Activated CD4-positive, alpha-beta memory T cell treated with anti-CD3 and anti-CD28 coated beads, Interleukin-2, amount 10 ng/mL, durations not matched to agents 7 days and 5 days (primary cell): ENCODE measurements around the gene UBXN4. TPM values are rescaled to one million over a fixed set of nuclear protein-coding genes. Genes with fewer than 3 reads are reported as not detected.
"Not testable (repeated sequence)": the region's sequence is repeated elsewhere in the genome, so short reads cannot be mapped to it uniquely, and the experiment has no call there.

Source experiments
- CTCF ChIA-PET: fragments of 350-600 bp; sonication (Branson Sonifier 250); formaldehyde crosslinking; loops from one replicate; lab custom pipeline; 2021; ENCODE audit warnings: antibody characterized with exemption, inconsistent platforms; lab: Charles Lee
- POLR2A ChIA-PET: fragments of 350-600 bp; sonication (Branson Sonifier 250); formaldehyde crosslinking; loops from one replicate; lab custom pipeline; 2021; ENCODE audit warnings: antibody characterized with exemption; lab: Charles Lee
- DNase-seq: peaks from one replicate; pipeline ENCODE4 v3.0.0-alpha.2; 2020
- H3K27ac Mint-ChIP-seq: one replicate; pipeline ENCODE4 v1.8.0; 2021; ENCODE audit warnings: mild to moderate bottlenecking, mixed read lengths
- H3K27me3 Mint-ChIP-seq: one replicate; pipeline ENCODE4 v1.8.0; 2021; ENCODE audit warnings: mixed read lengths
- H3K36me3 Mint-ChIP-seq: one replicate; pipeline ENCODE4 v1.8.0; 2021; ENCODE audit warnings: low read depth, mixed read lengths
- H3K4me1 Mint-ChIP-seq: one replicate; pipeline ENCODE4 v1.8.0; 2021; ENCODE audit warnings: mixed read lengths
- H3K4me3 Mint-ChIP-seq: one replicate; pipeline ENCODE4 v1.8.0; 2021; ENCODE audit warnings: mild to moderate bottlenecking, mixed read lengths
- H3K9me3 Mint-ChIP-seq: one replicate; pipeline ENCODE4 v1.8.0; 2021; ENCODE audit warnings: mixed read lengths
- total RNA-seq, 2 experiments: library from RNA; stranded (reverse); gene quantifications; one replicate each; pipeline ENCODE4 v1.2.3, GENCODE V29; 2021

The UBXN4 gene, protein sequence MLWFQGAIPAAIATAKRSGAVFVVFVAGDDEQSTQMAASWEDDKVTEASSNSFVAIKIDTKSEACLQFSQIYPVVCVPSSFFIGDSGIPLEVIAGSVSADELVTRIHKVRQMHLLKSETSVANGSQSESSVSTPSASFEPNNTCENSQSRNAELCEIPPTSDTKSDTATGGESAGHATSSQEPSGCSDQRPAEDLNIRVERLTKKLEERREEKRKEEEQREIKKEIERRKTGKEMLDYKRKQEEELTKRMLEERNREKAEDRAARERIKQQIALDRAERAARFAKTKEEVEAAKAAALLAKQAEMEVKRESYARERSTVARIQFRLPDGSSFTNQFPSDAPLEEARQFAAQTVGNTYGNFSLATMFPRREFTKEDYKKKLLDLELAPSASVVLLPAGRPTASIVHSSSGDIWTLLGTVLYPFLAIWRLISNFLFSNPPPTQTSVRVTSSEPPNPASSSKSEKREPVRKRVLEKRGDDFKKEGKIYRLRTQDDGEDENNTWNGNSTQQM
- total RNA-seq = 100 to 1,000 TPM; 118 to 126 TPM

DNA sequence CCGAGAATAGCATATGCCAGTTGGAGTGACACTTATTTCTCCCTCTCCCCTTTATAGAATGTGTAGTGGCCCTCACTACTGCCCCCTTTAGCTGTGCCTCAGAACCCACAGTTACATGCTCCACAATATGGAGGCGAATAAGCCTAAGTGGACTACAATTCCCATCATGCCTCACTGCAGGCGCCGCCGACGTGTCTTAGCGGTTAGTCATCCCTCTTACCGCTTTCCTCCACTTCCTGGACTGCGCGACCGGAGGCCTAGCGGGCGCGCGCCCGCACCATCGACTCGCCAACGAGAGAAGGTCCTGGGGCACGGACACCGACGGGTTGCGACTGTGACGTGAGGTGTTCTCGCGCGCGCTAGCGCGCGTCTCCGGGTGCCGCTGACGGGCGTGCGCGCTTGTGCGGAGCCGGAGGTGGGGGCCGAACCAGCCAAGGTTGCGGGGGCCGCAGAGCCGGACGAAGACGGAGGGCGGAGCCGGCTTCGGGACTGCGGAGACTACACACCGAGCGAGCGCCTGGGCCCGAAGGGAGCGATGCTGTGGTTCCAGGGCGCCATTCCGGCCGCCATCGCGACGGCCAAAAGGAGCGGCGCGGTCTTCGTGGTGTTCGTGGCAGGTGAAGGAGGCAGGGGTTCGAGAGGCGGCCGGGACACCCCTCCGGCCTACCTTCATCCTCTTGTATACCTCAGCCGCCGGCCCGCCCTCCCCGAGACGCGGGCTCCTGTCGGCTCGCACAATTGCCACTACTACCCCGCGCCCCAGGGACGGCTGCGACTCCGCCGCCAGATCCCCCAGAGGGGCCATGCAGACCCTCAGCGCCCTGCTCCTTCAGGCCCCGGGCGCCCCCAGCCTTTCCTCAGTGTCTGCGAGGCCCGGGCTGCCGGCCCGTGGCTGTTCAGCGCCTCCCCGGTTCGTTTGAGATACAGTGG, at the start of gene UBXN4:
TSS of gene UBXN4 (plus strand) at position 461 of the 930 bp plus-strand sequence. CDS start at position 536, 75 bp downstream.
- Mint-ChIP-seq H3K4me3 (peak within 1 kb of the TSS; percentile 98), H3K27me3 (no peaks in the 10 kb centered on the region), H3K9me3 (peaks cover 2% of the 10 kb centered on the region), H3K27ac (peak within 1 kb of the TSS; percentile 100), H3K4me1 (peaks cover 34% of the 10 kb centered on the region), H3K36me3 (peaks cover 30% of the 10 kb centered on the region)
- POLR2A ChIA-PET = interaction anchor here (0.7 to 2.3 kb wide), 15 partner anchors 14 to 824 kb away, joined by 3 to 20 read pairs (median 4); partner anchors contain the start of genes CCNT2, MCM6, R3HDM1 and RAB3GAP1
- CTCF ChIA-PET = interaction anchor here (0.7 to 1.9 kb wide), 17 partner anchors 8 to 823 kb away, joined by 3 to 7 read pairs (median 4); partner anchors contain the start of gene CCNT2
- DNase-seq = peak; percentile 97

DNA sequence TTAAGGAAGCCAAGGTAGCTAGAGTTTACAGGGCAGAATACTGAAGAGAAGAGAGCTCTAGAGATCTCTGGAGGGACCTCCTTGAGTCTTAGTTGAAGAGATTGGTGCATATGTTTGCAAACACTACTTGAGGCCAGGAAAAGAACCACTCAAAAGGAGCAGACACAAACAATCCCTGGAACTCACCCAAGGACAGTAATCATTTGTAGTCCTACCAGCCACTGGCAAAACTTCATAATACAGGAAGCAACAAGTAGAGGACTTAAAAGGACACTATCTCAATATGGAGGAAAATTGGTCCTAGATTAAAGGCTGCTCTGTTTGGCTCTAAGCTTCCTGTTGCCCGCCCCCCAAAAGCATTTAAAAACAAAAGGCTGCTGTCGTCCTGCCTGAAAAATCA, 46.9 kb upstream of the UBXN4 start:
- no peak overlapping the region for H3K27ac Mint-ChIP-seq
- no peak for DNase-seq
- peaks cover 11% of the 10 kb centered on the region for H3K4me1 Mint-ChIP-seq
- no peaks in the 10 kb centered on the region for H3K9me3 Mint-ChIP-seq
- ChIA-PET CTCF (interaction anchor here (0.6 to 1.4 kb wide), 3 partner anchors 15 to 32 kb away, joined by 3 to 4 read pairs (median 4); no protein-coding TSS in a partner anchor), POLR2A (no interaction called here)
- H3K27me3 Mint-ChIP-seq = no peaks in the 10 kb centered on the region
- no peak overlapping the region for H3K4me3 Mint-ChIP-seq
- H3K36me3 Mint-ChIP-seq = peaks cover 29% of the 10 kb centered on the region

DNA sequence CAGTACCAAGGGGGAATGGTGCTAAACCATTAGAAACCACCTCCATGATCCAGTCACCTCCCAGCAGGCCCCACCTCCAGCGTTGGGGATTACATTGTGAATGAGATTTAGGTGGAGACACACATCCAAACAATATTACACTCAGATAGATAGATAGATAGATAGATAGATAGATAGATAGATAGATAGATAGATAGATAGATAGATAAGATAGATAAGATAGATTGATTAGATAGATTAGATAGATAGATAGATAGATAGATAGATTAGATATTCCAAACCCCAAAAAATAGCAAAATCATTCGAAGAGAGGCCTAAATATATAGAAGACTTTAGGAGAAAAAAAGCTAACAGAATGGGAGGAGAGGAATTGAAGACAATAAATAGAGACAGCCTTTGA, 42.8 kb upstream of the UBXN4 start:
- Mint-ChIP-seq H3K36me3 (peaks cover 21% of the 10 kb centered on the region), H3K4me3 (no peak overlapping the region), H3K27ac (no peak overlapping the region), H3K9me3 (no peaks in the 10 kb centered on the region), H3K4me1 (no peaks in the 10 kb centered on the region), H3K27me3 (no peaks in the 10 kb centered on the region)
- no peak for DNase-seq
- ChIA-PET CTCF (no interaction called here), POLR2A (no interaction called here)

DNA sequence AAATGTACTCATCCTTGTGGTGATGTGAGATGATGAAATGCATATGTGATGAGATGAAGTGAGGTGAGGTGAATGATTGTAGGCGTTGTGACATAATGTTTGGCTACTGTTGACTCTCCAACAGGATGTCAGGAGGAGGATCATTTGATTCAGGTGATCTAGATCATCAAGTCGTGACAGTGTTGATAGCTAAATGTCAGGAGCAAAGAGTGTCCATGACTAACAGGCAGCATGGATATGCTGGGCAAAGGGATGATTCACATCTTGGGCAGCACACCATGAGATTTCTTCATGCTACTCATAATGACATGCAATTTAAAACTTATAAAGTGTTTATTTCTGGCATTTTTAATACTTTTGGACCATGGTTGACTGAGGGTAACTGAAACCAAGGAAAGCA, 40.2 kb upstream of the UBXN4 start:
- no peak overlapping the region for H3K27ac Mint-ChIP-seq
- no peak overlapping the region for H3K4me3 Mint-ChIP-seq
- H3K36me3 Mint-ChIP-seq = no peaks in the 10 kb centered on the region
- DNase-seq = no peak
- POLR2A ChIA-PET = no interaction called here
- H3K4me1 Mint-ChIP-seq = no peaks in the 10 kb centered on the region
- CTCF ChIA-PET = no interaction called here
- H3K27me3 Mint-ChIP-seq = no peaks in the 10 kb centered on the region
- H3K9me3 Mint-ChIP-seq = no peaks in the 10 kb centered on the region

DNA sequence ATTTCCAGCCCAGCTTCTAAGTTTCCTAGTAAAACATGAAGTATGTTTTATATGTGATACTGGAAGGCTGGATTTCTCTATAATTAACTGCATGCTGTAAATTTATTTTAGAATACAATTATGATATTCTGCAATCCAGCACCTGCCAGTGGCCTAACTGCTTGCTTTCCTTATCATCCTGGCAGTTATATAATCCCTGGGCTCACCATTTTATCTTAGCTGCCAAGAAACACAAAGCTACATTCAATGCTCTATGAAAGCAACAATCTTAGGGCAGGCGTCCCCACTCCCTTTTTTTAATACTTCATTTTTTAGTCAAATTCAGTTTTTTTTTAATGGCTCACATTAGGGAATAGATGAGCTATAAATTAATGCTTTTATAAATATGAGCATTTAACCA, 38.4 kb upstream of the UBXN4 start:
- no peak for DNase-seq
- POLR2A ChIA-PET = interaction anchor here (0.8 to 1.2 kb wide), 2 partner anchors 21 to 172 kb away, joined by 3 read pairs; partner anchors contain the start of genes R3HDM1 and ZRANB3
- Mint-ChIP-seq H3K27ac (no peak overlapping the region), H3K27me3 (no peaks in the 10 kb centered on the region), H3K4me3 (no peak overlapping the region), H3K9me3 (no peaks in the 10 kb centered on the region), H3K36me3 (no peaks in the 10 kb centered on the region), H3K4me1 (no peaks in the 10 kb centered on the region)
- CTCF ChIA-PET = interaction anchor here (1.1 kb wide), 1 partner anchor 714 kb away, joined by 4 read pairs; no protein-coding TSS in a partner anchor

DNA sequence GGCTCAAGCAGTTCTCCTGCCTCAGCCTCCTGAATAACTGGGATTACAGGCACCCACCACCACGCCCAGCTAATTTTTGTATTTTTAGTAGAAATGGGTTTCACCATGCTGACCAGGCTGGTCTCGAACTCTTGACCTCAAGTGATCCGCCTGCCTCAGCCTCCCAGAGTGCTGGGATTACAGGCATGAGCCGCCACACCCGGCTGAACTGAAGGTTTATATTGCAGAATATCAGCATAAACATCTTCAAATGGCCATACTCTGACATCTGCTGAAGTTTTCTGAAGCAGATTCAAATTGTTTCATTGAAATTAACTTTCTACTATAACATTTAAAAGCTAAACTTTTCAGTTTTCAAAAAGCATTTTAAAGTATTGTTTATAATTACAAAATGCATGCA, 37.6 kb upstream of the UBXN4 start:
- CTCF ChIA-PET = interaction anchor here (1.1 to 1.5 kb wide), 2 partner anchors 700 to 715 kb away, joined by 3 to 4 read pairs; no protein-coding TSS in a partner anchor
- DNase-seq, H3K4me3 Mint-ChIP-seq, H3K27ac Mint-ChIP-seq, H3K9me3 Mint-ChIP-seq, H3K27me3 Mint-ChIP-seq, H3K4me1 Mint-ChIP-seq, H3K36me3 Mint-ChIP-seq: not testable (repeated sequence)
- POLR2A ChIA-PET = interaction anchor here (1.2 kb wide), 1 partner anchor 173 kb away, joined by 3 read pairs; the partner anchor contains the start of genes R3HDM1 and ZRANB3

DNA sequence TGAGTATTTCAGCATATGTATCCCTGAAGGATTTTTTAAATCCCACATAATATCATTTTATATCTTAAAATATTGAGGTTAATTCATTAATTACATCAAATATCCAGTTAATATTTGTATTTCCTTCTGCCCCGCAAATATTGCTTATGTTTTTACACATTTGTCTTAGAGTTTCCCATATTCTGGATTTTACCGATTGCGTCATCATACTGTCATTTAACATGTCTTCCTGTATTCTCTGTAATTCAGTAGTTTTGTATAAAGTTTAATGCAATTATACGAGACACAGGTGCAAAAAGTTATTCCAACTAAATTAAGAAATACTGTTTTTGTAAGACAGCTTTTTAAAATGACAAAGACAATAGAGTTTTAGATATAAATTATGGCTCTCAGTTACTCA, 33.5 kb upstream of the UBXN4 start:
- no peak for DNase-seq
- Mint-ChIP-seq H3K27ac (no peak overlapping the region), H3K36me3 (peaks cover 7% of the 10 kb centered on the region), H3K27me3 (no peaks in the 10 kb centered on the region), H3K4me3 (no peak overlapping the region), H3K9me3 (no peaks in the 10 kb centered on the region), H3K4me1 (peaks cover 1% of the 10 kb centered on the region)
- POLR2A ChIA-PET = no interaction called here
- CTCF ChIA-PET = interaction anchor here (3.8 to 4.7 kb wide), 2 partner anchors 234 to 705 kb away, joined by 41 to 82 read pairs; no protein-coding TSS in a partner anchor

DNA sequence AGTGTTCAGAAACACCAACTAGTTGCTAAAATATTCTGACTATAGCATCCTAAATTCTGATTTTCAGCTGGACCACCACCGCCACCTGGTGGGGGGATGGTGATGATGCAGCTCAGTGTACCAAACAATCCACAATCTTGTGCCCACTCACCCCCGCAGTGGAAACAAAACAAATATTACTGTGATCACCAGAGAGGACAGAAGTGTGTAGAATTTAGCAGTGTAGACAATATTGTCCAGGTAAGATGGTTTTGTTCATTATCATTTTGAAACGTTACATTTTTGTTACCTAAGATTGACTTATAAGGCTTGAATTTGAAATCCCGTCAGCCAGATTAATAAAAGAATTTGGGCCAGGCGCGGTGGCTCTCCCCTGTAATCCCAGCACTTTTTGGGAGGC, 31.7 kb upstream of the UBXN4 start:
- POLR2A ChIA-PET = interaction anchor here (1.0 kb wide), 3 partner anchors 179 to 706 kb away, joined by 3 to 7 read pairs (median 6); partner anchors contain the start of genes R3HDM1 and ZRANB3
- Mint-ChIP-seq H3K4me3 (no peak overlapping the region), H3K9me3 (no peaks in the 10 kb centered on the region), H3K36me3 (peaks cover 9% of the 10 kb centered on the region), H3K27me3 (no peaks in the 10 kb centered on the region), H3K4me1 (peaks cover 1% of the 10 kb centered on the region), H3K27ac (no peak overlapping the region)
- peak; percentile 73 for DNase-seq
- CTCF ChIA-PET = interaction anchor here (0.6 to 4.7 kb wide), 26 partner anchors 10 to 721 kb away, joined by 3 to 82 read pairs (median 5); partner anchors contain the start of genes R3HDM1 and ZRANB3

DNA sequence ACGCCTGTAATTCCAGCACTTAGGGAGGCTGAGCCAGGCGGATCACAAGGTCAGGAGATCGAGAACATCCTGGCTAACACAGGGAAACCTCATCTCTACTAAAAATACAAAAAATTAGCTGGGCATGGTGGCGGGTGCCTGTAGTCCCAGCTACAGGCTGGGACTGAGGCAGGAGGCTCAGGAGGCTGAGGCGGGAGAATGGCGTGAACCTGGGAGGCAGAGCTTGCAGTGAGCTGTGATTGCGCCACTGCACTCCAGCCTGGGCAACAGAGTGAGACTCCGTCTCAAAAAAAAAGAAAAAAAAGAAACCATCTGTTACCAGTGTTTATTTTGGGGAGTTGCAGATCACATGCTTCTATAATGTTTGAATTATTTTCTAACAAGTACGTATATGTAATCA, 26.6 kb upstream of the UBXN4 start:
- H3K27ac Mint-ChIP-seq, H3K4me1 Mint-ChIP-seq, CTCF ChIA-PET, H3K4me3 Mint-ChIP-seq, DNase-seq, H3K9me3 Mint-ChIP-seq, H3K27me3 Mint-ChIP-seq, POLR2A ChIA-PET: not testable (repeated sequence)
- H3K36me3 Mint-ChIP-seq = peaks cover 13% of the 10 kb centered on the region

DNA sequence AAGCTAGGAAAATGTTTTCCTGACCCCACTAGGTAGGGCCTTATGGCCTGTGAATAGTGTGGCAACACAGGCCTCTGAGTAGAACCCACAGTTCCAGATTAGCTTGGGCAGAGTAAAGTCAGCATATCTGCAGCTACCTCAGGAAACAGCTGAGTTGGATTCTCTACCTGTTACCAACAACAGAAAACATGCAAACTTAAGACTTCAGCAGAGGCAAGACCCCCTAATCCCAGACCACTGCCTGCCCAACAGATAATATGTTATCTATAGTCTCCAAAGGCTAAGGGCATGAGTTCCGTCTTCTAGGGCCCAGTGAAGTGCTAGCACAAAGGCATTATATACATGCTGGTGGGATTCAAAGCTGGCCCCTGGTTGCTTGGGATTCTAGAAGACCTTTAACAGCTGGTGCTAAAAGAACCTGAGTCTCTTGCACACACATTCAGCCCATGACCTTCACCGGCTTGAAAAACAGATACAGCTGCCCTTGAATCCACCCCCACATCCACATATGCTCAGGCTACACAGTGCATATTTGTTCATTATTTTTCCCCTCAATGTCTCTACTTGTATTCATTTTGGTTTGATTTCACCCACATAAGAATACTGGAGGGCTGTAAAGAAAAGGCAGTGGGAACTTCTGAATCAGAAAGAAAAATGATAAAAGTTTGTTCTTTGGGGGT, 13.5 kb upstream of the UBXN4 start:
- Mint-ChIP-seq H3K4me1 (no peaks in the 10 kb centered on the region), H3K4me3 (no peak overlapping the region), H3K36me3 (peaks cover 16% of the 10 kb centered on the region), H3K27me3 (no peaks in the 10 kb centered on the region), H3K27ac (no peak overlapping the region), H3K9me3 (no peaks in the 10 kb centered on the region)
- ChIA-PET POLR2A (interaction anchor here (1.2 to 1.5 kb wide), 2 partner anchors 12 to 15 kb away, joined by 4 read pairs; no protein-coding TSS in a partner anchor), CTCF (interaction anchor here (1.0 to 1.5 kb wide), 3 partner anchors 17 to 69 kb away, joined by 3 to 5 read pairs (median 3); no protein-coding TSS in a partner anchor)
- no peak for DNase-seq

DNA sequence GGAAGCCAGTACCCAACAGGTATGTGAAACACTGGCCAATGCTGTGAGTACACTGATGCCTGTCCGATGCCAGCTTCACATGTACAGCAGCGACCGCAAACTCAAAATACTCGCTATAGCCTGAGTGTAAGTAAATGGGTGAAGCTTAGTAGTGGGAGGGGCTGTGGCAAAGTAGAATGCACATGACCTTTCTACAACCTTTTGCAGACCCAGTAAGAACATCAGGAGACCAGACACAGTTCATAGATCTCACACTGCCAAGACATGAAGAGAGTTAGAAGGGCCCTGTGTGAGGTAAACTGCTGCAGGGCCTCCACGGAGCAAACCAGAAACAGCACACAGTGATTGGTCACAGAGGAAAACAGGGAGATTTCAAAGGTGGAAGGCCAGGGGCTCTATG, 9.1 kb upstream of the UBXN4 start:
- Mint-ChIP-seq H3K27me3 (no peaks in the 10 kb centered on the region), H3K27ac (no peak overlapping the region), H3K36me3 (no peaks in the 10 kb centered on the region), H3K4me3 (no peak overlapping the region), H3K4me1 (no peaks in the 10 kb centered on the region), H3K9me3 (no peaks in the 10 kb centered on the region)
- CTCF ChIA-PET = no interaction called here
- POLR2A ChIA-PET = no interaction called here
- DNase-seq = no peak

DNA sequence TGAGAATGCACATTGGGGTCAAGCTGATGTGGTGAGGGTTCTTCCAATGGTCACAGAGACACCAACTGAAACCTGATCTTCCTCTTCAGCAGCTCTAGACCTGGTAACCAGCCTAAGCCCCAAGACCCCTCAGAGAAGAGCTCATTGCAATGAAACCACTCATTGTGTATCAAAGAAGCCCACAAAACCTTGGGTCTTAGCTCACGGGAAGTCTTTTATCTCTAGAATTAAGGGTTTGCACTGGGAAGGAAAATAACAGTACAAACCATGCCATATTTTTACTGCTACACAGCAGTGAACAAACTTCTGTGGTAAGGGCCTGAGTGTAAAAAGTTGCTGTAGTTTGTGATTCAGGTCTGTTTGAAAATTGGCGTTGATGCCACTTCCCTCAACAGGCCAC, 8.6 kb upstream of the UBXN4 start:
- DNase-seq = no peak
- no peaks in the 10 kb centered on the region for H3K4me1 Mint-ChIP-seq
- no peaks in the 10 kb centered on the region for H3K36me3 Mint-ChIP-seq
- ChIA-PET CTCF (interaction anchor here (0.5 kb wide), 1 partner anchor 8 kb away, joined by 3 read pairs; no protein-coding TSS in a partner anchor), POLR2A (no interaction called here)
- no peaks in the 10 kb centered on the region for H3K9me3 Mint-ChIP-seq
- no peak overlapping the region for H3K27ac Mint-ChIP-seq
- H3K4me3 Mint-ChIP-seq = no peak overlapping the region
- no peaks in the 10 kb centered on the region for H3K27me3 Mint-ChIP-seq
